Gastroesophageal sphincter (tissue), 4 donors: ENCODE measurements around the gene CCS. TPM values are rescaled to one million over a fixed set of nuclear protein-coding genes. Genes with fewer than 3 reads are reported as not detected.

Source experiments
- ATAC-seq: fragments of 150-250 bp; one replicate; pipeline ENCODE4 v1.9.1; 2016; ENCODE audit warnings: mild to moderate bottlenecking, moderate library complexity
- H3K27ac ChIP-seq, 4 donors: fragments of 200-600 bp; sonication (generic) in 3 of 4; 1 replicate in 3 of 4; 2 replicates in 1 of 4; pipeline ENCODE4 v1.5.1; 2016 to 2019
- H3K27me3 ChIP-seq: fragments of 200-600 bp; sonication (generic); one replicate; pipeline ENCODE4 v1.5.1; 2019
- H3K36me3 ChIP-seq, 2 donors: fragments of 200-600 bp; sonication (generic); one replicate each; pipeline ENCODE4 v1.5.1; 2019; ENCODE audit warnings: control low read depth in 1 of 2
- H3K4me1 ChIP-seq, 3 donors: fragments of 200-600 bp; sonication (generic); 1 replicate in 2 of 3; 2 replicates in 1 of 3; pipeline ENCODE4 v1.5.1; 2016 to 2019; ENCODE audit warnings: control low read depth in 2 of 3
- H3K4me3 ChIP-seq, 2 donors: fragments of 200-600 bp; sonication (generic); one replicate each; pipeline ENCODE4 v1.5.1; 2019; ENCODE audit warnings: mild to moderate bottlenecking in 1 of 2, moderate library complexity in 1 of 2
- H3K9me3 ChIP-seq, 3 donors: fragments of 200-600 bp; sonication (generic); one replicate each; pipeline ENCODE4 v1.5.1; 2017 to 2019; ENCODE audit warnings: control low read depth in 2 of 3
- EP300 ChIP-seq: sonication (generic); formaldehyde crosslinking; IDR thresholded peaks from one replicate; pipeline ENCODE4 v1.6.1; 2017; ENCODE audit warnings: antibody characterized with exemption, mild to moderate bottlenecking
- POLR2A ChIP-seq, 2 donors: fragments of 450-650 bp; IDR thresholded peaks; one replicate each; pipeline ENCODE4 v1.6.1; 2017; ENCODE audit warnings: antibody characterized with exemption in 2 of 2, mild to moderate bottlenecking in 2 of 2, moderate library complexity in 1 of 2
- POLR2AphosphoS5 ChIP-seq: sonication (generic); formaldehyde crosslinking; IDR thresholded peaks from one replicate; pipeline ENCODE4 v1.6.1; 2017; ENCODE audit warnings: antibody characterized with exemption
- WGBS, 2 donors: methylation state at CpG; one replicate each; pipeline ENCODE4 v1.1.5; 2018; ENCODE audit warnings: low coverage in 1 of 2; 5-methylcytosine and 5-hydroxymethylcytosine counted together
- total RNA-seq, 4 donors: library from RNA; depleted of rRNA; stranded (reverse); fragments of >200 nt; gene quantifications; one replicate each; pipeline ENCODE4 v1.1.0, GENCODE V29; 2016
- TF ChIP-seq, protein P1 (sequence below), 4 experiments: fragments of 200-600 bp in 2 of 4; fragments of 450-650 bp in 2 of 4; sonication (generic) in 1 of 4; IDR thresholded peaks; one replicate each; pipeline ENCODE4 v1.5.1; 2017 to 2019; ENCODE audit warnings: antibody characterized with exemption in 4 of 4, mild to moderate bottlenecking in 2 of 4, moderate library complexity in 2 of 4

The CCS gene
- total RNA-seq, 4 donors from 2014 or later: 28.1 to 41.7 (median 33.9) TPM

DNA sequence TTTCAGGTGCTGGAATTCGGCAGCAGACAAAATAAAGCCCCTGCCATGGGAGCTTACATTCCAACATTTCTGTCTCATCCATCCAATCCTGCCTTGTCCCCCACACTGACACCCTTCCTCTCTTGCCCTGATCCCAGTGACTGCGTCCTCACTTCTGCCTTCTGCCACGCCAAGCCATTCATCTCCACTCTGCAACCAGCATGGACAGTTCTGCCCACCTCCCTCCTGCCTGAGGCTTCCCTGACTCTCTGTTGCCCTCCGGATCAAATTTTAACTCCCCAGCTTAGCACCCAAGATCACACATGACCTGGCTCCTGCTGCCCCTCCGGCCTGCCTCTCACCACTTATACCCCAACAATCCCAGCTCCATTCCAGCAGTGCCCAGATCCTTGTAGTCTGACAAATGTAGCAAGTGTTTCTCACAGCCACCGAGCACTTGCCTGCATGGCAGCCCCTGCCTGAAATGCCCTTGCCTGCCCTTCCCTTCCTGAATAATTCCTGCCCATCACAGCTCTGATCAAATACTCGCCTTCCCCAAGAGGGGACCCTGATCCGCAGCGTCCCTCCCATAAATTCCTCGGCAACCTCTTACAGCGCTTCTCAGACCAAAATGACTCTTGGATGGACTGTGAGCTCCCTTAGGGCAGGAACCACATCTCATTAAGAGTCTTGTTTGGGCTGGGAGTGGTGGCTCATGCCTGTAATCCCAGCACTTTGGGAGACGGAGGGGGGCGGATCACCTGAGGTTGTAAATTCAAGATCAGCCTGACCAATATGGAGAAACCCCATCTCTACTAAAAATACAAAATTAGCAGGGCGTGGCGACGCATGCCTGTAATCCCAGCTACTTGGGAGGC is 44.0 kb upstream of the CCS start:
- H3K9me3 ChIP-seq: no peaks in the 10 kb centered on the region
- no peak for ATAC-seq
- 40 to 45% methylated on average over 8 to 11 of the region's 16 CpGs for WGBS, 2 donors
- no peak overlapping the region for H3K27ac ChIP-seq
- H3K36me3 ChIP-seq: no peaks in the 10 kb centered on the region
- no peak for TF ChIP-seq EP300
- H3K4me3 ChIP-seq: no peak overlapping the region
- no peaks in the 10 kb centered on the region for H3K27me3 ChIP-seq
- peaks cover 3 to 36% (median 10%) of the 10 kb centered on the region in 3 donors for H3K4me1 ChIP-seq

DNA sequence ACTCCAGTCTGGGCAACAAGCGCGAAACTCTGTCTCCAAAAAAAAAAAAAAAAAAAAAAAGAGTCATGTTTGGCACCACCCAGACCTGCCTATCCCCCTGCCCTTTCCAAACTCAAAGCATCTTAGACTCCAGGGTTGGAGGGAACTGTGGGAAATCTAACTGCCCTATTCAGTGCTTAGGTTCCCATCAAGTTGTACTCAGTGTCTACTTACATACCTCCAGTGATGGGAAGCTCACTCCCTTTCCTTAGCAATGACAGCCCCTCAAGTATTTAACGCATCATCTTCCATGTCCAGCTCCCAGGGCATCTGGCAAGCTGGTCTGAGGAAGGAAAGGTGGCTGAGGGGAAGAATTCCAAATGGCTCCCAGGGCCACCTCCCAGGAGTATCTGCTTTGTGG is 43.3 kb upstream of the CCS start:
- Histone ChIP-seq H3K4me3 (no peak overlapping the region), H3K27ac (no peak overlapping the region), H3K36me3 (no peaks in the 10 kb centered on the region), H3K27me3 (no peaks in the 10 kb centered on the region), H3K4me1 (peaks cover 3 to 29% (median 9%) of the 10 kb centered on the region in 3 donors), H3K9me3 (no peaks in the 10 kb centered on the region)
- no peak for TF ChIP-seq POLR2AphosphoS5
- TF ChIP-seq POLR2A (IDR thresholded peaks at IDR 0.05): no peak
- no peak for TF ChIP-seq EP300
- TF ChIP-seq, protein P1, sequence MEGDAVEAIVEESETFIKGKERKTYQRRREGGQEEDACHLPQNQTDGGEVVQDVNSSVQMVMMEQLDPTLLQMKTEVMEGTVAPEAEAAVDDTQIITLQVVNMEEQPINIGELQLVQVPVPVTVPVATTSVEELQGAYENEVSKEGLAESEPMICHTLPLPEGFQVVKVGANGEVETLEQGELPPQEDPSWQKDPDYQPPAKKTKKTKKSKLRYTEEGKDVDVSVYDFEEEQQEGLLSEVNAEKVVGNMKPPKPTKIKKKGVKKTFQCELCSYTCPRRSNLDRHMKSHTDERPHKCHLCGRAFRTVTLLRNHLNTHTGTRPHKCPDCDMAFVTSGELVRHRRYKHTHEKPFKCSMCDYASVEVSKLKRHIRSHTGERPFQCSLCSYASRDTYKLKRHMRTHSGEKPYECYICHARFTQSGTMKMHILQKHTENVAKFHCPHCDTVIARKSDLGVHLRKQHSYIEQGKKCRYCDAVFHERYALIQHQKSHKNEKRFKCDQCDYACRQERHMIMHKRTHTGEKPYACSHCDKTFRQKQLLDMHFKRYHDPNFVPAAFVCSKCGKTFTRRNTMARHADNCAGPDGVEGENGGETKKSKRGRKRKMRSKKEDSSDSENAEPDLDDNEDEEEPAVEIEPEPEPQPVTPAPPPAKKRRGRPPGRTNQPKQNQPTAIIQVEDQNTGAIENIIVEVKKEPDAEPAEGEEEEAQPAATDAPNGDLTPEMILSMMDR (IDR thresholded peaks at IDR 0.05): no peak
- no peak for ATAC-seq
- 83% methylated on average over 3 of the region's 3 CpGs; no CpG with 5 or more reads in 1 of the 2 donors for WGBS, 2 donors

DNA sequence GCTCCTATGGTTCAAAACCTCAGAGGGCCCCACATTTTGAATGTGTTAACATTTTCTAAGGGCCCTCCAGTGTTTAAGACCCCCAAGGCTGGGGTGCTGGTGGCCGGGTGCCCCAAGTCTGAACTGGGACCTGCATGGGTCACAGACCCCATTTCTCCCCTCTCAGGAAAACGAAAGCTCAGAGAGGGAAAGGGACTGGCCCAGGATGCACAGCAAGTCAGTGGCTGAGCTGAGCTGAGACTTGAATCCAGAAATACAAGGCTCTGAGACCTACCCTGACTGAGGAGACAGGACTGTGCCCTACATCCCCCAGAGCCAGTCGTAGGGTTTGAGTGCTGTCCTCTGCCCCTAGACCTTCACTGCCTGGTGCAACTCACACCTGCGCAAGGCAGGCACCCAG is 42.1 kb upstream of the CCS start:
- whole genome bisulfite sequencing, 2 donors: no CpG with 5 or more reads among the region's 4 CpGs
- Histone ChIP-seq H3K4me1 (peaks cover 0 to 17% (median 0%) of the 10 kb centered on the region in 3 donors), H3K27ac (no peak overlapping the region), H3K4me3 (no peak overlapping the region), H3K27me3 (peaks cover 7% of the 10 kb centered on the region), H3K9me3 (no peaks in the 10 kb centered on the region), H3K36me3 (no peaks in the 10 kb centered on the region)
- ATAC-seq: no peak
- TF ChIP-seq POLR2AphosphoS5: no peak
- no peak for TF ChIP-seq EP300
- no peak for TF ChIP-seq POLR2A (IDR thresholded peaks at IDR 0.05)
- TF ChIP-seq, protein P1 (IDR thresholded peaks at IDR 0.05): no peak

DNA sequence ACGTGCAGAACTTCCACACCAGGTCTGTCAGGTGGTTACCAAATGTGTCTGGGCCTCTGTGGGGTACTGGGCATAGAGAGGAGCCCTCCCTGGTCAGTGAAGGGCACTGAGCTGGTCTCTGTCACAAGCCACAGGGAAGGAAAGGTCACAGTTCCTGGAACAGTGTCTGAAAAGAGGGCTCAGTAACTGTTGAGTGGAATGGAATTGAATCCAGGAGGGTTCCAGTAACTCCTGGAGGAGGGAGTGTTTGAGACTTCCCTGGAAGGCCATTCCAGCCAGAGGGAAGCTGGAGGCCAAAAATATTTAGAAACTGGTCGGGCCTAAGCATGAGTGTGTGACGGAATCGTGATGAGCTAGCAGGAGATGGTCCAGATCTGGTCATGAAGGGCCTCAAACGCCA is 38.4 kb upstream of the CCS start:
- Histone ChIP-seq H3K27ac (no peak overlapping the region), H3K36me3 (no peaks in the 10 kb centered on the region), H3K27me3 (peaks cover 20% of the 10 kb centered on the region), H3K4me3 (no peak overlapping the region), H3K4me1 (peaks cover 0 to 13% (median 6%) of the 10 kb centered on the region in 3 donors), H3K9me3 (no peaks in the 10 kb centered on the region)
- WGBS, 2 donors: 64% methylated on average over 4 of the region's 5 CpGs; no CpG with 5 or more reads in 1 of the 2 donors
- no peak for ATAC-seq
- TF ChIP-seq POLR2A (IDR thresholded peaks at IDR 0.05): no peak
- TF ChIP-seq POLR2AphosphoS5: no peak
- TF ChIP-seq EP300: no peak
- TF ChIP-seq, protein P1 (IDR thresholded peaks at IDR 0.05): no peak

DNA sequence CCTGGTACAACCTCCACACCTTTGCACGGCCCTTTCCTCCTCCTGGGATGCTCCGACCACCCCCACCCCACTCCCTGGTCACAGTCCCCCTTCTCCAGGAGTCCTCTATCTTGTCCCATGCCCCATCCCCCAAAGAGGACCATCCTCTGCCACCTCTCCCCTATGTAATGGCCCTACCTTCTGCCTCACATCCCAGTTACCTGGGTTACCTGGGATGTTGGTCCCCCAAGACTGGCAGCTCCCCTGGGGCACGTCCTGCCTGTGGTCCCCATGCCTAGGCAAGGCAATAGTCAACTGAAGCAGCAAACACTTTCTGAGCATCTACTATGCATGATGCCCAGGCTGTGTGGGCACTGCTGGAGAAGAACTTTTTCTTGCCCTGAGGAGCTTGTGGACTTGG is 37.6 kb upstream of the CCS start:
- WGBS, 2 donors: 55% methylated on average over 1 of the region's 3 CpGs; no CpG with 5 or more reads in 1 of the 2 donors
- TF ChIP-seq POLR2A (IDR thresholded peaks at IDR 0.05): no peak
- Histone ChIP-seq H3K4me1 (peaks cover 0 to 15% (median 6%) of the 10 kb centered on the region in 3 donors), H3K36me3 (no peaks in the 10 kb centered on the region), H3K27ac (no peak overlapping the region), H3K27me3 (peaks cover 20% of the 10 kb centered on the region), H3K4me3 (no peak overlapping the region), H3K9me3 (no peaks in the 10 kb centered on the region)
- ATAC-seq: no peak

DNA sequence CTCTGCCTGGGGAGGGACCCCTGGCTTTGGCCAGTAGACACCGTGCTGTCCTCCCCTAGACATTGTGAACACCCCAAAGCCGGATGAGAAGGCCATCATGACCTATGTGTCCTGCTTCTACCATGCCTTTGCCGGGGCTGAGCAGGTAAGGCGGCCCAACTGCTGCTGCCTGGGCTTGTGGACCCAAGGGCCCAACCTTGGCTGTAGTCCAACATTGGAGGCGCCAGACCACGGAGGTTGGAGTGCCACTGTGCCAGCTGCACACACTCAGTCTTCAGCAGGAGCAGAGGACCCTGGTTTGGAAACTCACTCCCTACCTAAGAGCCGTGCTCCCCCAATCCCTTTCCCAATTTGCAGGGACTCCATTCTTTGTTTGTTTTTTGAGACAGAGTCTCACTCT is 36.9 kb upstream of the CCS start:
- no peak overlapping the region for H3K27ac ChIP-seq
- TF ChIP-seq EP300: no peak
- TF ChIP-seq, protein P1 (IDR thresholded peaks at IDR 0.05): no peak
- TF ChIP-seq POLR2AphosphoS5: no peak
- TF ChIP-seq POLR2A (IDR thresholded peaks at IDR 0.05): no peak
- no peak for ATAC-seq
- H3K4me3 ChIP-seq: no peak overlapping the region
- peaks cover 0 to 15% (median 6%) of the 10 kb centered on the region in 3 donors for H3K4me1 ChIP-seq
- no peaks in the 10 kb centered on the region for H3K36me3 ChIP-seq
- no peaks in the 10 kb centered on the region for H3K9me3 ChIP-seq
- 78 to 100% methylated on average over 1 to 3 of the region's 7 CpGs for WGBS, 2 donors
- H3K27me3 ChIP-seq: peaks cover 20% of the 10 kb centered on the region
